ENCODE data around the gene SCN1B.

Gene SCN1B

GRCh38 chr19:35023428-35023827 is 6.8 kb upstream of the SCN1B start:
- TF ChIP-seq EP300 (IDR thresholded peaks at IDR 0.05; ENCODE audit: borderline replicate concordance) (no peak), TEAD4 (IDR thresholded peaks at IDR 0.05) (no peak), TAF1 (IDR thresholded peaks at IDR 0.05; ENCODE audit: low read depth) (no peak), CEBPB (IDR thresholded peaks at IDR 0.05) (no peak), TCF12 (IDR thresholded peaks at IDR 0.05; ENCODE audit: low read depth) (no peak), ZBTB7A (IDR thresholded peaks at IDR 0.05; ENCODE audit: low read depth) (no peak), NFIC (IDR thresholded peaks at IDR 0.05) (no peak), EGR1 (IDR thresholded peaks at IDR 0.05) (no peak), CREB1 (IDR thresholded peaks at IDR 0.05; ENCODE audit: low read depth) (no peak), RAD21 (IDR thresholded peaks at IDR 0.05; ENCODE audit: low read depth) (no peak), FOXM1 (IDR thresholded peaks at IDR 0.05; ENCODE audit: borderline replicate concordance, low read depth) (no peak), YY1 (IDR thresholded peaks at IDR 0.05; ENCODE audit: low read depth) (no peak)
- TF ChIP-seq, protein P1, sequence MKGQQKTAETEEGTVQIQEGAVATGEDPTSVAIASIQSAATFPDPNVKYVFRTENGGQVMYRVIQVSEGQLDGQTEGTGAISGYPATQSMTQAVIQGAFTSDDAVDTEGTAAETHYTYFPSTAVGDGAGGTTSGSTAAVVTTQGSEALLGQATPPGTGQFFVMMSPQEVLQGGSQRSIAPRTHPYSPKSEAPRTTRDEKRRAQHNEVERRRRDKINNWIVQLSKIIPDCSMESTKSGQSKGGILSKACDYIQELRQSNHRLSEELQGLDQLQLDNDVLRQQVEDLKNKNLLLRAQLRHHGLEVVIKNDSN (IDR thresholded peaks at IDR 0.05) = no peak
- TF ChIP-seq, protein P2, sequence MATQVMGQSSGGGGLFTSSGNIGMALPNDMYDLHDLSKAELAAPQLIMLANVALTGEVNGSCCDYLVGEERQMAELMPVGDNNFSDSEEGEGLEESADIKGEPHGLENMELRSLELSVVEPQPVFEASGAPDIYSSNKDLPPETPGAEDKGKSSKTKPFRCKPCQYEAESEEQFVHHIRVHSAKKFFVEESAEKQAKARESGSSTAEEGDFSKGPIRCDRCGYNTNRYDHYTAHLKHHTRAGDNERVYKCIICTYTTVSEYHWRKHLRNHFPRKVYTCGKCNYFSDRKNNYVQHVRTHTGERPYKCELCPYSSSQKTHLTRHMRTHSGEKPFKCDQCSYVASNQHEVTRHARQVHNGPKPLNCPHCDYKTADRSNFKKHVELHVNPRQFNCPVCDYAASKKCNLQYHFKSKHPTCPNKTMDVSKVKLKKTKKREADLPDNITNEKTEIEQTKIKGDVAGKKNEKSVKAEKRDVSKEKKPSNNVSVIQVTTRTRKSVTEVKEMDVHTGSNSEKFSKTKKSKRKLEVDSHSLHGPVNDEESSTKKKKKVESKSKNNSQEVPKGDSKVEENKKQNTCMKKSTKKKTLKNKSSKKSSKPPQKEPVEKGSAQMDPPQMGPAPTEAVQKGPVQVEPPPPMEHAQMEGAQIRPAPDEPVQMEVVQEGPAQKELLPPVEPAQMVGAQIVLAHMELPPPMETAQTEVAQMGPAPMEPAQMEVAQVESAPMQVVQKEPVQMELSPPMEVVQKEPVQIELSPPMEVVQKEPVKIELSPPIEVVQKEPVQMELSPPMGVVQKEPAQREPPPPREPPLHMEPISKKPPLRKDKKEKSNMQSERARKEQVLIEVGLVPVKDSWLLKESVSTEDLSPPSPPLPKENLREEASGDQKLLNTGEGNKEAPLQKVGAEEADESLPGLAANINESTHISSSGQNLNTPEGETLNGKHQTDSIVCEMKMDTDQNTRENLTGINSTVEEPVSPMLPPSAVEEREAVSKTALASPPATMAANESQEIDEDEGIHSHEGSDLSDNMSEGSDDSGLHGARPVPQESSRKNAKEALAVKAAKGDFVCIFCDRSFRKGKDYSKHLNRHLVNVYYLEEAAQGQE (IDR thresholded peaks at IDR 0.05; ENCODE audit: low read depth) = no peak
- TF ChIP-seq, protein P3, sequence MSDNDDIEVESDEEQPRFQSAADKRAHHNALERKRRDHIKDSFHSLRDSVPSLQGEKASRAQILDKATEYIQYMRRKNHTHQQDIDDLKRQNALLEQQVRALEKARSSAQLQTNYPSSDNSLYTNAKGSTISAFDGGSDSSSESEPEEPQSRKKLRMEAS (IDR thresholded peaks at IDR 0.05) = no peak

- TF ChIP-seq TAF1 (IDR thresholded peaks at IDR 0.05; ENCODE audit: low read depth) = no peak
- TF ChIP-seq EP300 (IDR thresholded peaks at IDR 0.05; ENCODE audit: borderline replicate concordance) = no peak
- TF ChIP-seq YY1 (IDR thresholded peaks at IDR 0.05; ENCODE audit: low read depth) = no peak
- TF ChIP-seq NFIC (IDR thresholded peaks at IDR 0.05) = no peak
- TF ChIP-seq, protein P1 (IDR thresholded peaks at IDR 0.05) = no peak
- TF ChIP-seq, protein P2 (IDR thresholded peaks at IDR 0.05; ENCODE audit: low read depth) = no peak
- TF ChIP-seq TCF12 (IDR thresholded peaks at IDR 0.05; ENCODE audit: low read depth) = no peak
- no peak for TF ChIP-seq CREB1 (IDR thresholded peaks at IDR 0.05; ENCODE audit: low read depth)
- no peak for TF ChIP-seq FOXM1 (IDR thresholded peaks at IDR 0.05; ENCODE audit: borderline replicate concordance, low read depth)
These were observed 6.2 kb upstream of the SCN1B start for GRCh38 chr19:35024095-35024494.

GRCh38 chr19:35025969-35026368 is 4.3 kb upstream of the SCN1B start:
- TF ChIP-seq YY1 (IDR thresholded peaks at IDR 0.05; ENCODE audit: low read depth) = no peak
- no peak for TF ChIP-seq TCF12 (IDR thresholded peaks at IDR 0.05; ENCODE audit: low read depth)
- TF ChIP-seq NFIC (IDR thresholded peaks at IDR 0.05) = no peak
- TF ChIP-seq TEAD4 (IDR thresholded peaks at IDR 0.05) = no peak
- no peak for TF ChIP-seq TAF1 (IDR thresholded peaks at IDR 0.05; ENCODE audit: low read depth)
- TF ChIP-seq FOXM1 (IDR thresholded peaks at IDR 0.05; ENCODE audit: borderline replicate concordance, low read depth) = no peak
- TF ChIP-seq, protein P3 (IDR thresholded peaks at IDR 0.05) = no peak
- no peak for TF ChIP-seq EP300 (IDR thresholded peaks at IDR 0.05; ENCODE audit: borderline replicate concordance)
- no peak for TF ChIP-seq EGR1 (IDR thresholded peaks at IDR 0.05)
- TF ChIP-seq, protein P1 (IDR thresholded peaks at IDR 0.05) = no peak
- TF ChIP-seq CREB1 (IDR thresholded peaks at IDR 0.05; ENCODE audit: low read depth) = no peak
- TF ChIP-seq CEBPB (IDR thresholded peaks at IDR 0.05) = no peak
- TF ChIP-seq ZBTB7A (IDR thresholded peaks at IDR 0.05; ENCODE audit: low read depth) = no peak
- TF ChIP-seq, protein P2 (IDR thresholded peaks at IDR 0.05; ENCODE audit: low read depth) = no peak
- TF ChIP-seq RAD21 (IDR thresholded peaks at IDR 0.05; ENCODE audit: low read depth) = no peak

DNA sequence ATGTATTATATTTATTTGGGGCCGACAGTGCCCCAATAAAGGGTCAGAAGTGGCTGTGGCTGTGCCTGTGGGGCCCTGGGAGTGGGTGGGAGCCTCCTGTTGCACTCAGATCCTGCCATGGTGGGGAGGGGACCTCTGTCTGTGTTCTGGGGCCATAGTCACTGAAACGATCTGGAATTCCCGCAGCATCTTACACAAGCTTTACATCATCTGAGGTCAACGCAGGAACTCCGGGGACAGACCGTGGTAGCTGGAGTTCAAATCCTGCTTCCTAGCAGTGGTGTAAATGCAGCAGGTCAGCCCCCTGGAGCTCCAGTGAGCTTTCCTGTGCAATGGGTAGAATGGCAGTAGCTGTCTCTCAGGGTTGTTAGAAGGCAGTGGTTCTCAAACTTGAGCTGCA is 3.9 kb upstream of the SCN1B start:
- TF ChIP-seq NFIC (IDR thresholded peaks at IDR 0.05) (no peak), YY1 (IDR thresholded peaks at IDR 0.05; ENCODE audit: low read depth) (no peak), CEBPB (IDR thresholded peaks at IDR 0.05) (no peak), FOXM1 (IDR thresholded peaks at IDR 0.05; ENCODE audit: borderline replicate concordance, low read depth) (no peak)

All from Ishikawa (cell line).